ENCODE measurements around the gene ARL3.

DNA sequence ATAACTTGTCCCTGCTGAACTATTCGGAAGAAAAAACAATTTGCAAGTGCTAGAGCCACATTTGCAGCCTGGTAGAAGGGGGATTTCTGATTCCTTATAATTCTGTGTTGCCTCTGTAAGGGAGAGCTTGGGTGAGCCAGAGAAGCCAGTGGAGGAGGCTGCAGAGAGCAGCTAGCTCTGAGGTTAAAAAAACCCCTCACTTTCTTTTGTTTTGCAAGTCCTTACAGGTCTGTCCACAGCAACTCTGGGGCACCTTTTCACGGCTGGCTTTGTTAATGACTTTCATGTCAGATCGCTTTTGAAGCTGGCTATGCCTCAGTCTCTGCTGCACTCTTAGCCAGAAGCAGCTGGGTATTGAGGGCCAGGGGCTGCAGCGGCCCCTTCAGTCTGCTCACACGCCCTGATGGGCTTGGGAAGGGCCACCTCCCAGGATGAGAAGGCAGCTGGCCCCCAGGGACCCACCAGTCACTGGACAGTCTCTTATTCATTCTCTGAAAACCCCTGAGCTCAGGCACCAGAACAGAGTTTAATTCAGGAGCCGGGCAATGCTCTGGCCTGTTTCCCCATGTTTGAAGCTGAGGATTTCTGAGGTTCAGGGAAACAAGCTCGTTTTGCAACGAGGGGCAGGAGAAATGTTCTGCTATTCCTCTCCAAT lies 39.1 kb downstream of the ARL3 start:
- TF ChIP-seq, protein P1, sequence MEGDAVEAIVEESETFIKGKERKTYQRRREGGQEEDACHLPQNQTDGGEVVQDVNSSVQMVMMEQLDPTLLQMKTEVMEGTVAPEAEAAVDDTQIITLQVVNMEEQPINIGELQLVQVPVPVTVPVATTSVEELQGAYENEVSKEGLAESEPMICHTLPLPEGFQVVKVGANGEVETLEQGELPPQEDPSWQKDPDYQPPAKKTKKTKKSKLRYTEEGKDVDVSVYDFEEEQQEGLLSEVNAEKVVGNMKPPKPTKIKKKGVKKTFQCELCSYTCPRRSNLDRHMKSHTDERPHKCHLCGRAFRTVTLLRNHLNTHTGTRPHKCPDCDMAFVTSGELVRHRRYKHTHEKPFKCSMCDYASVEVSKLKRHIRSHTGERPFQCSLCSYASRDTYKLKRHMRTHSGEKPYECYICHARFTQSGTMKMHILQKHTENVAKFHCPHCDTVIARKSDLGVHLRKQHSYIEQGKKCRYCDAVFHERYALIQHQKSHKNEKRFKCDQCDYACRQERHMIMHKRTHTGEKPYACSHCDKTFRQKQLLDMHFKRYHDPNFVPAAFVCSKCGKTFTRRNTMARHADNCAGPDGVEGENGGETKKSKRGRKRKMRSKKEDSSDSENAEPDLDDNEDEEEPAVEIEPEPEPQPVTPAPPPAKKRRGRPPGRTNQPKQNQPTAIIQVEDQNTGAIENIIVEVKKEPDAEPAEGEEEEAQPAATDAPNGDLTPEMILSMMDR (IDR thresholded peaks at IDR 0.05; ENCODE audit: low read depth, low read length), result no peak
- TF ChIP-seq MYC (IDR thresholded peaks at IDR 0.05; ENCODE audit: low read depth, low read length), result no peak

Data from NB4 (cell line).